ENCODE results near the gene RAB1A. TPM values are rescaled to one million over a fixed set of nuclear protein-coding genes. Genes with fewer than 3 reads are reported as not detected.

The RAB1A gene
- total RNA-seq, 2 experiments from 2014 or later = 55.5 to 61.9 TPM

DNA sequence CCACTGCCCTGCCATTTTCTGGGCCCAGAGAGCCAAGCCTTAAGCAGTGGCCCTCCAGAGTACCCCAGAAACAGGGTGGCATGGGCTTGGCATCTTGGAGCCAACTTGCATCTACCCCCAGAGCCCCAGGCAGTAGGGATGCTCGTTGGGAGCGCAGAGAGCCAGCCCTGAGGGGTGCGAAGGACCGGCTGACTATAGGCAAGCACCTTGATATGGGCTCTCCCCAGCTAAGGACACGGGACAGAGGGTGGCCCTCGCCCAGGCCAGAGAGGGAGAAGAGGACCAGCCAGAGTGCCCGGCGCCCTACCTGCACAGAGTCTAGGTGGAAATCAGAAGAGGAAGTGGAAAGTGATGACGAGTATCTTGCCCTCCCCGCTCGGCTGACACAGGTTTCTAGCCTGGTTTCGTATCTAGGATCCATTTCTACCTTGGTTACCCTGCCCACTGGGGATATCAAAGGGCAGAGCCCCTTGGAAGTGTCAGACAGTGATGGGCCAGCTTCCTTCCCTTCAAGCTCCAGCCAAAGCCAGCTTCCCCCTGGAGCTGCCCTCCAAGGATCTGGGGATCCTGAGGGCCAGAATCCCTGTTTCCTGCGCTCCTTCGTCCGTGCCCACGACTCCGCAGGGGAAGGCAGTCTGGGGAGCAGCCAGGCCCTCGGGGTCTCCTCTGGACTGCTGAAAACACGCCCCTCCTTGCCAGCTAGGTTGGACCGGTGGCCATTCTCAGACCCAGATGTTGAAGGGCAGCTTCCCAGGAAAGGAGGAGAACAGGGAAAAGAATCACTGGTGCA, 57.5 kb downstream of the RAB1A start:
- DNase-seq = no peak
- POLR2A ChIA-PET = no interaction called here
- Mint-ChIP-seq H3K9me3 (no peaks in the 10 kb centered on the region), H3K27me3 (no peaks in the 10 kb centered on the region), H3K4me3 (no peak overlapping the region), H3K36me3 (peaks cover 2% of the 10 kb centered on the region), H3K4me1 (peaks cover 16% of the 10 kb centered on the region), H3K27ac (peak overlapping the region; percentile 56)
- no peak for ATAC-seq (ENCODE audit: low read depth)

DNA sequence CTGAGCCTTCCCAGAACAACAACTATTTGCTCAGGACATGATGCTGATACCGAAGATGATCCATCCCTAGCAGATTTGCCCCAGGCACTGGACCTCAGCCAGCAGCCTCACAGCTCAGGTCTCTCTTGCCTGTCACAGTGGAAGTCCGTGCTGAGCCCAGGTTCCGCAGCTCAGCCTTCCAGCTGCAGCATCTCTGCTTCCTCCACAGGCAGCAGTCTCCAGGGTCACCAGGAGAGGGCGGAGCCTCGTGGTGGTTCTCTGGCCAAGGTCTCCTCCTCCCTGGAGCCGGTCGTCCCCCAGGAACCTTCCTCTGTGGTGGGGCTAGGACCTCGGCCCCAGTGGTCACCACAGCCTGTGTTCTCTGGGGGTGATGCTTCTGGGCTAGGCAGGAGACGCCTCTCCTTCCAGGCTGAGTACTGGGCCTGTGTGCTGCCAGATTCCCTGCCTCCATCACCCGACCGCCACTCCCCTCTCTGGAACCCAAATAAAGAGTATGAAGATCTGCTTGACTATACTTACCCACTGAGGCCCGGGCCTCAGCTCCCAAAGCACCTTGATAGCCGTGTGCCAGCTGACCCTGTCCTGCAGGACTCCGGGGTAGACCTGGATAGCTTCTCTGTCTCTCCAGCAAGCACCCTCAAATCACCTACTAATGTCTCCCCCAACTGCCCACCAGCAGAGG, 58.3 kb downstream of the RAB1A start:
- Mint-ChIP-seq H3K36me3 (peaks cover 2% of the 10 kb centered on the region), H3K27ac (peak overlapping the region; percentile 56), H3K9me3 (no peaks in the 10 kb centered on the region), H3K27me3 (no peaks in the 10 kb centered on the region), H3K4me1 (peaks cover 19% of the 10 kb centered on the region), H3K4me3 (no peak overlapping the region)
- DNase-seq (no peak), ATAC-seq (ENCODE audit: low read depth) (no peak)
- POLR2A ChIA-PET = no interaction called here

- H3K9me3 Mint-ChIP-seq = no peaks in the 10 kb centered on the region
- ATAC-seq (ENCODE audit: low read depth) (no peak), DNase-seq (no peak)
- no peaks in the 10 kb centered on the region for H3K27me3 Mint-ChIP-seq
- POLR2A ChIA-PET = no interaction called here
- peak overlapping the region; percentile 63 for H3K27ac Mint-ChIP-seq
- H3K4me3 Mint-ChIP-seq = no peak overlapping the region
- no peaks in the 10 kb centered on the region for H3K36me3 Mint-ChIP-seq
- H3K4me1 Mint-ChIP-seq = peaks cover 19% of the 10 kb centered on the region
Observed at GRCh38 chr2:65070856-65071255, 59.0 kb downstream of the RAB1A start.

GRCh38 chr2:65070172-65070830, 59.6 kb downstream of the RAB1A start:
- ATAC-seq (ENCODE audit: low read depth) (no peak), DNase-seq (no peak)
- Mint-ChIP-seq H3K9me3 (no peaks in the 10 kb centered on the region), H3K4me3 (no peak overlapping the region), H3K4me1 (peaks cover 19% of the 10 kb centered on the region), H3K27ac (peak overlapping the region; percentile 70), H3K36me3 (no peaks in the 10 kb centered on the region), H3K27me3 (no peaks in the 10 kb centered on the region)
- POLR2A ChIA-PET = interaction anchor here (0.8 kb wide), 1 partner anchor 60 kb away, joined by 3 read pairs; the partner anchor contains the start of gene RAB1A

DNA sequence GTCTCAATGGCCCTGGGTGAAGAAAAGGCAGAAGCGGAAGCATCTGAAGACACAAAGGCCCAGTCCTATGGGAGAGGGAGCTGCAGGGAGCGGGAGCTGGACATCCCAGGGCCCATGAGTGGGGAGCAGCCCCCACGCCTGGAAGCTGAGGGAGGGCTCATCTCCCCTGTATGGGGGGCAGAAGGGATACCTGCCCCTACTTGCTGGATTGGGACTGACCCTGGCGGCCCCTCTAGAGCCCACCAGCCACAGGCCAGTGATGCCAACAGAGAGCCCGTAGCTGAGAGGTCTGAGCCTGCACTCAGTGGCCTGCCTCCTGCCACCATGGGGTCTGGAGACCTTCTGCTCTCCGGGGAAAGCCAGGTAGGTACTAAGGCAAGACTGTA, 60.5 kb downstream of the RAB1A start:
- peaks cover 26% of the 10 kb centered on the region for H3K4me1 Mint-ChIP-seq
- no peaks in the 10 kb centered on the region for H3K9me3 Mint-ChIP-seq
- ATAC-seq (ENCODE audit: low read depth) = no peak
- peak overlapping the region; percentile 60 for H3K27ac Mint-ChIP-seq
- H3K27me3 Mint-ChIP-seq = no peaks in the 10 kb centered on the region
- no peak for DNase-seq
- POLR2A ChIA-PET = interaction anchor here (0.8 kb wide), 1 partner anchor 61 kb away, joined by 3 read pairs; the partner anchor contains the start of gene RAB1A
- H3K36me3 Mint-ChIP-seq = no peaks in the 10 kb centered on the region
- H3K4me3 Mint-ChIP-seq = no peak overlapping the region

- DNase-seq = no peak
- Mint-ChIP-seq H3K4me1 (peaks cover 32% of the 10 kb centered on the region), H3K36me3 (no peaks in the 10 kb centered on the region), H3K27me3 (no peaks in the 10 kb centered on the region), H3K27ac (peak overlapping the region; percentile 83), H3K9me3 (no peaks in the 10 kb centered on the region), H3K4me3 (no peak overlapping the region)
- POLR2A ChIA-PET = interaction anchor here (1.5 kb wide), 1 partner anchor 62 kb away, joined by 7 read pairs; the partner anchor contains the start of gene RAB1A
- peak; percentile 29 for ATAC-seq (ENCODE audit: low read depth)
Observed at GRCh38 chr2:65067806-65068553, 61.9 kb downstream of the RAB1A start.

- Mint-ChIP-seq H3K4me1 (peaks cover 28% of the 10 kb centered on the region), H3K27ac (peak overlapping the region; percentile 70), H3K4me3 (no peak overlapping the region), H3K36me3 (no peaks in the 10 kb centered on the region), H3K27me3 (no peaks in the 10 kb centered on the region), H3K9me3 (no peaks in the 10 kb centered on the region)
- peak; percentile 76 for ATAC-seq (ENCODE audit: low read depth)
- DNase-seq = no peak
- POLR2A ChIA-PET = interaction anchor here (0.6 to 1.9 kb wide), 8 partner anchors 9 to 542 kb away, joined by 3 to 7 read pairs (median 4); partner anchors contain the start of genes ACTR2, CEP68 and RAB1A
Observed at GRCh38 chr2:65064728-65065552, 65.0 kb downstream of the RAB1A start.

DNA sequence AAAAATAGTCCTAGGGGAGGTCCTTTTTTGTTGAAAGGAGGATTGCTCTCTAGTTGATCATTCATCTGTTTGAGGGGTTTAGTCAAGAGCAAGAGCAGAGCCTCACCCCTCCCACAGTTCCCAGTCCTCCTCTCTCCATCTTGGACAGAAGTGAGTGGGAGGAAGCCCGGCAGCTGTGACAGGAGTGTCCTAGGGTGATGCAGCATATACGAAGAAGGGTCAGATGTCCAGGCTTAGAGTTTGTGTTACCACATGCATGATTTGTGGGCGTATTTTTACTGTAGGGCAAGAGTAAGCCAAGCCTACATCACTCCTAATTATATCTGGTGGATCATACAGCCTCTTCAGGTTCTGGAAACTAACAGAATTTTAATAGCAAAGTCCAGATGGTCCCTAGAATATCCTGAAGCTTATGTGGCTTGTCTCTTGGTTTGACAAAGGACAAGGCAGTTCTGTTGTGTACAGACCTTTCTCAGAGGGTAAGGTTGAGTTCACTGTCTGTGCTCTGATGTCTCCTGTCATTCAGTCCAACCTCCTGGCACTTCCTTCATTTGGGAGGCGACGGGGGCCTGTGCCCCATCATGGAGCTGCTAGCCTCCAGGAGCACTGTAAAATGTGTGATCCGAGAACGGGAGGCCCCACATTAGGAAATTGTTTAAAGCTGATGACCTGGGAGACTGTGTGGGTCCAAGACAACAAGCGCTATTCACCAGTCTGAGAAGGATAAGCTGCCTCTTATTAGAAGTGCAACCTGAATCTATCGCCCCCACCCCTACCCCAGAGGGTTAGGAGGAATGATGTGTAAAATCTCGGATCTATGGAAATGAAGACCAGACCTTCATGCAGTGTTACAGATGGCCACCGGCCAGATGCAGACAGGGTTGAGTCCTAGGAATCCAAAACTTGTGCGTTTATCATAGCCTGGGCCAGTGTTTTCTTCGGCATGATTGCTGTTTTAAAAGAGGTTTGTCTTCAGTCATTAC, 66.8 kb downstream of the RAB1A start:
- ATAC-seq (ENCODE audit: low read depth) = no peak
- DNase-seq = no peak
- H3K36me3 Mint-ChIP-seq = no peaks in the 10 kb centered on the region
- H3K4me1 Mint-ChIP-seq = peaks cover 29% of the 10 kb centered on the region
- POLR2A ChIA-PET = no interaction called here
- H3K27ac Mint-ChIP-seq = no peak overlapping the region
- H3K9me3 Mint-ChIP-seq = no peaks in the 10 kb centered on the region
- H3K4me3 Mint-ChIP-seq = no peak overlapping the region
- H3K27me3 Mint-ChIP-seq = no peaks in the 10 kb centered on the region

- H3K9me3 Mint-ChIP-seq = no peaks in the 10 kb centered on the region
- H3K4me3 Mint-ChIP-seq = no peak overlapping the region
- POLR2A ChIA-PET = no interaction called here
- no peak overlapping the region for H3K27ac Mint-ChIP-seq
- H3K4me1 Mint-ChIP-seq = peaks cover 31% of the 10 kb centered on the region
- no peak for ATAC-seq (ENCODE audit: low read depth)
- no peaks in the 10 kb centered on the region for H3K36me3 Mint-ChIP-seq
- H3K27me3 Mint-ChIP-seq = no peaks in the 10 kb centered on the region
- no peak for DNase-seq
Observed at GRCh38 chr2:65061910-65062339, 68.0 kb downstream of the RAB1A start.

- no peak overlapping the region for H3K4me3 Mint-ChIP-seq
- POLR2A ChIA-PET = no interaction called here
- no peaks in the 10 kb centered on the region for H3K9me3 Mint-ChIP-seq
- DNase-seq = no peak
- no peak overlapping the region for H3K27ac Mint-ChIP-seq
- ATAC-seq (ENCODE audit: low read depth) = no peak
- H3K27me3 Mint-ChIP-seq = no peaks in the 10 kb centered on the region
- no peaks in the 10 kb centered on the region for H3K36me3 Mint-ChIP-seq
- peaks cover 32% of the 10 kb centered on the region for H3K4me1 Mint-ChIP-seq
Observed at GRCh38 chr2:65061146-65061909, 68.6 kb downstream of the RAB1A start.

DNA sequence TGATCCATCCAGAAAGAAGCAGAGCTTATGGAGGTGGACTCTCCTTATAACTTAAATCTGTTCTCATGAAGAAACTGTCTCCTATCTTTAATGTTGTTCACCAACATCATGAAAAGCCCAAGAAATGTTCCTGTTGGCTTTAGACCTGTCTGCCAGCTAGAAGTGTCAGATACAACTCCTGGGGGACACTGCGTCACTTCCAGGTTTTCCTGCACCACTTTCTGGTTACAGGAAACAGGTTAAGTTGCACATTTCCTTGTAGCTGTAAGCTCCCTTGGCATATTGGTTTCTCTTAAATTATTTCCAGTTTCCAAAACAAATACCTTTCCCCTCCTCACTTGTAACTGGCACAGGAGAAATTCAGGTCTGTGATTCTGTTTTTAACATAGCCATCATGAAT, 70.8 kb downstream of the RAB1A start:
- no peak for ATAC-seq (ENCODE audit: low read depth)
- Mint-ChIP-seq H3K36me3 (no peaks in the 10 kb centered on the region), H3K27ac (no peak overlapping the region), H3K27me3 (peaks cover 2% of the 10 kb centered on the region), H3K9me3 (no peaks in the 10 kb centered on the region), H3K4me1 (peaks cover 39% of the 10 kb centered on the region), H3K4me3 (no peak overlapping the region)
- POLR2A ChIA-PET = interaction anchor here (0.5 to 2.3 kb wide), 5 partner anchors 71 to 536 kb away, joined by 3 to 9 read pairs (median 4); partner anchors contain the start of genes ACTR2 and RAB1A
- no peak for DNase-seq
